ENCODE measurements around the gene TCF7L2. TPM values are rescaled to one million over a fixed set of nuclear protein-coding genes. Genes with fewer than 3 reads are reported as not detected.

Gene TCF7L2
- polyA plus RNA-seq, 1 experiment: 6.3 TPM

DNA sequence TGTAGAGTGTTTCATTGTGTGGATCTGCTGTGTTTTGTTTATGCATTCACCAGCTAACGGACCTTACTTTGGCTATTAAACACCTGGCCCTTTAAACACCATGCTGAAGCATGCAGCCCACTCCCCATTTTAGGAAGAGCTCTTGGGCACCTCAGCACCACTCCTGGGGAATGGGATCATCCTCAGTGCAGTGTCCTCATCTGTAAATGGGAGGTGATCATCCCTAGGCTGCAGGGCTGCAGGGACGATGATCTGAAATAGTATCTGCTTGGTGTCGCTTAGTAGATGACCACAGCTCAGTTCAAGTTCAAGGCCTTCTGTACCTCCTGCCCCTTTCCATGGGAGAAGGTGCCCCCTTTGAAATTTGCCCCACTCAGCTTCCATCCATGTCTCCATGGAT, 229.9 kb downstream of the TCF7L2 start:
- ChIA-PET POLR2A (no interaction called here), CTCF (interaction anchor here (1.9 kb wide), 1 partner anchor 206 kb away, joined by 5 read pairs; no protein-coding TSS in a partner anchor)

DNA sequence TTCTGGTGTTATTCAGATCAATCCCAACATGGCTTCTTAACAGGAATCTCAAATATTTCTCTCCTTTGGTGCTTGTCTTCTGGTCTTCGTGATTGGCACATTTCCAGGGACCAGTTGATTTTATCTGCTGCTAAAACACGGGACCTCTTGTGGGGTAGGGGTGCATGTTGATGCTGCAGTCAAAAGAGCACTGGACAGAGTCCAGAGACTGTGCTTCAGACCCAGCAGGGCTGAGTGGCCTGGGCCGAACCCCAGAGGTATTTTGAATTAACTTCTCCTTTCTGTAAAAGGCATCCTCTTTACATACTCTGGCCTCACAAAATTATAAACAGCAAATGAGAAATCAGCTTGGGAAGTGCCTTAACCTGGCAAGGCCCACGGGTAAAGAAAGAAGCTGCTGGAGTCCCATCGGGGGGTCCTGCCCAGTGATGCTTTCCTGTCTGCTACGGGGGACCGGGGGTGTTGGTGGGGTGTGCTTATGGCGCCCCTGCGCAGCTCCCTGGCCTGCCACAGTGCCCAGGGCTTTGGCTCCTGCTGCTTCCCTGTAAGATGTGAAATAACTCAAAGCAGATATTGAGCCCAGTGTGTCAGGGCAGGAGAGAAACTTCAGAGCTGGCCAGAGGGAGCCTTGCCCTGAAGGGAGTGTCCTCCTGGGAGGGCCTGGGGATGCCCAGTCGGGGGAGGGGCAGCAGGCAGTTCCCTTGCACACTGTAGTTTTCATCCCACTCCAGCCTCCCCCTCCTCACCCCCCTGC, 230.5 kb downstream of the TCF7L2 start:
- ChIA-PET POLR2A (no interaction called here), CTCF (interaction anchor here (1.4 kb wide), 1 partner anchor 204 kb away, joined by 4 read pairs; no protein-coding TSS in a partner anchor)
- no peak for TF ChIP-seq CTCF (IDR thresholded peaks at IDR 0.05; ENCODE audit: low read depth, low read length)

More for the DNA sequence above, 229.9 kb downstream of the TCF7L2 start:
- Histone ChIP-seq H3K27me3 (ENCODE audit: control insufficient read depth, insufficient read depth, low read length) (peaks cover 8% of the 10 kb centered on the region), H3K27ac (ENCODE audit: low read depth, low read length) (no peak overlapping the region), H3K9me3 (ENCODE audit: control insufficient read depth, insufficient read depth, low read length) (no peaks in the 10 kb centered on the region; the same call in 1 of the 2 replicates), H3K4me3 (ENCODE audit: low read depth, low read length) (no peak overlapping the region)
- DNase-seq (ENCODE audit: low read depth, low spot score): no peak
- no peak for TF ChIP-seq CTCF (IDR thresholded peaks at IDR 0.05; ENCODE audit: low read depth, low read length)

GRCh38 chr10:113182154-113182553, 232.1 kb downstream of the TCF7L2 start:
- no peak for TF ChIP-seq CTCF (IDR thresholded peaks at IDR 0.05; ENCODE audit: low read depth, low read length)
- CTCF ChIA-PET: interaction anchor here (1.4 kb wide), 1 partner anchor 203 kb away, joined by 4 read pairs; no protein-coding TSS in a partner anchor
- Histone ChIP-seq H3K27ac (ENCODE audit: low read depth, low read length) (no peak overlapping the region), H3K9me3 (ENCODE audit: control insufficient read depth, insufficient read depth, low read length) (no peaks in the 10 kb centered on the region; the same call in 1 of the 2 replicates), H3K27me3 (ENCODE audit: control insufficient read depth, insufficient read depth, low read length) (peaks cover 8% of the 10 kb centered on the region), H3K4me3 (ENCODE audit: low read depth, low read length) (no peak overlapping the region)
- POLR2A ChIA-PET: no interaction called here
- DNase-seq (ENCODE audit: low read depth, low spot score): no peak

More for the DNA sequence above, 230.5 kb downstream of the TCF7L2 start:
- H3K27me3 ChIP-seq (ENCODE audit: control insufficient read depth, insufficient read depth, low read length): peaks cover 8% of the 10 kb centered on the region
- no peak overlapping the region for H3K4me3 ChIP-seq (ENCODE audit: low read depth, low read length)
- no peaks in the 10 kb centered on the region; the same call in 1 of the 2 replicates for H3K9me3 ChIP-seq (ENCODE audit: control insufficient read depth, insufficient read depth, low read length)
- no peak overlapping the region for H3K27ac ChIP-seq (ENCODE audit: low read depth, low read length)
- no peak for DNase-seq (ENCODE audit: low read depth, low spot score)

DNA sequence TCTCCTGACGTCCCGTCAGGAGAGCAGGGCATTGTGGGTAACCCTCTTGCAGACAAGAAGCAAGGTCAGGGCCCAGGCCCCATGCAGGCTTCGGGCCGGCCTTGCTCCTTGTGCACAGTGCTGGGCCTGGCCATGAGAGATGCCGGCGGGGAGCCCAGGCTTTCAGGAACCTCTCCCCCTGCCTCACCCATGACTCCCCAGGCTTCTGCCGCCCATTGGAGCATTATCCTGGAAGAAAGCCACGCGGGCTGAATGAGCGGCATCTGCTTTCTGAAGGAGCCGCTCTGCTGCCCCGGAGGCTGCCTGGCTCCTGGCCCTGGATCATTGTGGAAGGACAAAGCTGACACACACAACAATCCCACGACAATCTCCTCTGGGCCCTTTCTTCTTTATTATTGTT, 233.5 kb downstream of the TCF7L2 start:
- Histone ChIP-seq H3K4me3 (ENCODE audit: low read depth, low read length) (no peak overlapping the region), H3K27ac (ENCODE audit: low read depth, low read length) (no peak overlapping the region), H3K27me3 (ENCODE audit: control insufficient read depth, insufficient read depth, low read length) (peaks cover 12% of the 10 kb centered on the region), H3K9me3 (ENCODE audit: control insufficient read depth, insufficient read depth, low read length) (no peaks in the 10 kb centered on the region; the same call in 1 of the 2 replicates)
- TF ChIP-seq CTCF (IDR thresholded peaks at IDR 0.05; ENCODE audit: low read depth, low read length): no peak
- POLR2A ChIA-PET: no interaction called here
- DNase-seq (ENCODE audit: low read depth, low spot score): no peak
- CTCF ChIA-PET: no interaction called here

DNA sequence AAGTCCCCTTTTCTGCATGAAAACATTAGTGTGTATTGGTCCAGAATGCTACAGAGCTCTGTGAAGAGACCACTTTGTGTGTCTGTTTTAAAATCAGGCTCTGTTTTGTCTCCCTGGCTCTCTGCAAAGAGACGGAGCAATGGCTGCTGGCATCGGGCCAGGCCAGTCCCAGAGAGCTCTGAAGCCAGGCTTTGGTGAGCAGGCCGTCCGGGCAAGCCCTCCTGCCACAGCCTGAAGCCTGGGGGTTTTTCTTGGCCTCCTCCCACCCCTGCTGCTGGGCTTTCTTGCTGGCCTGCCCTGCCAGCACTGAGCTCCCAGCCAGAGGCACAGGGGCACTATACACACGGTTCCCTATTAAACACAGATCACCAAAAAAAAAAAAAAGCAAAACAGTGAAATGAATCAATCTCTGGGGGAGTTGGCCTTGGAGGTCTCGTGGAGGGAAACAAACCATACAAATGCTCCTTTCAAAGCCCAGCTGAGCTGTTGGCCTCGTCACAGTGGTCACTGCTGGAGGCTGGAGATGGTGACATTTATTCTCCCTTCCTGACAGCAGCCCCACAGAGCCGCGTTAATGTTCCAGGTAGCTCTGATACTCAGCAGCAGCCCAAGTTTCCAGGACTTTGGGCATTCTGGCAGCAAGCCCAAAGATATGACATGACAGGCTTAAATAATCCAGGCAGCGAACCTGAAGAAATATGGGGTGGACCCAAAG, 237.2 kb downstream of the TCF7L2 start:
- ChIA-PET CTCF (no interaction called here), POLR2A (no interaction called here)
- Histone ChIP-seq H3K27me3 (ENCODE audit: control insufficient read depth, insufficient read depth, low read length) (peaks cover 14% of the 10 kb centered on the region), H3K27ac (ENCODE audit: low read depth, low read length) (no peak overlapping the region), H3K9me3 (ENCODE audit: control insufficient read depth, insufficient read depth, low read length) (no peaks in the 10 kb centered on the region; the same call in 1 of the 2 replicates), H3K4me3 (ENCODE audit: low read depth, low read length) (no peak overlapping the region)
- DNase-seq (ENCODE audit: low read depth, low spot score): no peak
- no peak for TF ChIP-seq CTCF (IDR thresholded peaks at IDR 0.05; ENCODE audit: low read depth, low read length)
